ENCODE data around the gene SHLD1.
"Not testable (repeated sequence)": the region's sequence is repeated elsewhere in the genome, so short reads cannot be mapped to it uniquely, and the experiment has no call there.

Gene SHLD1

DNA sequence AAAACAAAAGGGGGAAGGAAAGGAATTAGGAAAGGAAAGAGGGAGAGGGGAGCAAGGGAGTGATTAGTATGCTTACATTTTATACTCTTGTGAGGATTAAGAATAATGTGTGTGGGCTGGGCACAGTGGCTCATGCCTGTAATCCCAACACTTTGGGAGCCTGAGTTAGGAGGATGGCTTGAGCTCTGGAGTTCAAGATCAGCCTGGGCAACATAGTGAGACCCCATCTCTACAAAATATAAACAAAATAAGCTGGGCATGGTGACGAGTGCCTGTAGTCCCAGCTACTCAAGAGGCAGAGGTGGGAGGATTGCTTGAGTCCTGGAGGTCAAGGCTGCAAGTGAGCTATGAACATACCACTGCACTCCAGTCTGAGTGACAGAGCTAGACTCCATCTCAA, 47.0 kb downstream of the SHLD1 start:
- Histone ChIP-seq H3K36me3 (replicated peaks; ENCODE audit: insufficient read depth, low read length) (no peaks in the 10 kb centered on the region), H3K9me3 (replicated peaks; ENCODE audit: insufficient read depth, low read length) (no peaks in the 10 kb centered on the region), H3K4me2 (ENCODE audit: low read depth, low read length) (no peak overlapping the region), H3K4me1 (ENCODE audit: low read length) (peaks cover 8% of the 10 kb centered on the region; the same call in 1 of the 2 replicates), H4K20me1 (ENCODE audit: insufficient read depth, low read length) (no peaks in the 10 kb centered on the region), H3K9ac (ENCODE audit: low read length) (no peak overlapping the region), H3F3A (ENCODE audit: insufficient read depth, low read length) (0 out of 2 replicates have a peak, but pooled peaks cover 4% of the 10 kb centered on the region), H3K4me3 (ENCODE audit: low read length) (no peak overlapping the region), H3K27ac (ENCODE audit: low read length) (no peak overlapping the region), H3K9me2 (replicated peaks; ENCODE audit: insufficient read depth, low read length) (no peaks in the 10 kb centered on the region), H3K79me2 (ENCODE audit: low read length) (no peaks in the 10 kb centered on the region), H2AFZ (ENCODE audit: low read length) (no peak overlapping the region), H3K27me3 (replicated peaks; ENCODE audit: insufficient read depth, low read length) (no peaks in the 10 kb centered on the region)
- no peak for TF ChIP-seq EZH2phosphoT487 (IDR thresholded peaks at IDR 0.05; ENCODE audit: low read length)
- TF ChIP-seq, protein P1, sequence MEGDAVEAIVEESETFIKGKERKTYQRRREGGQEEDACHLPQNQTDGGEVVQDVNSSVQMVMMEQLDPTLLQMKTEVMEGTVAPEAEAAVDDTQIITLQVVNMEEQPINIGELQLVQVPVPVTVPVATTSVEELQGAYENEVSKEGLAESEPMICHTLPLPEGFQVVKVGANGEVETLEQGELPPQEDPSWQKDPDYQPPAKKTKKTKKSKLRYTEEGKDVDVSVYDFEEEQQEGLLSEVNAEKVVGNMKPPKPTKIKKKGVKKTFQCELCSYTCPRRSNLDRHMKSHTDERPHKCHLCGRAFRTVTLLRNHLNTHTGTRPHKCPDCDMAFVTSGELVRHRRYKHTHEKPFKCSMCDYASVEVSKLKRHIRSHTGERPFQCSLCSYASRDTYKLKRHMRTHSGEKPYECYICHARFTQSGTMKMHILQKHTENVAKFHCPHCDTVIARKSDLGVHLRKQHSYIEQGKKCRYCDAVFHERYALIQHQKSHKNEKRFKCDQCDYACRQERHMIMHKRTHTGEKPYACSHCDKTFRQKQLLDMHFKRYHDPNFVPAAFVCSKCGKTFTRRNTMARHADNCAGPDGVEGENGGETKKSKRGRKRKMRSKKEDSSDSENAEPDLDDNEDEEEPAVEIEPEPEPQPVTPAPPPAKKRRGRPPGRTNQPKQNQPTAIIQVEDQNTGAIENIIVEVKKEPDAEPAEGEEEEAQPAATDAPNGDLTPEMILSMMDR (IDR thresholded peaks at IDR 0.05; ENCODE audit: low read length), result no peak
- no peak for DNase-seq

DNA sequence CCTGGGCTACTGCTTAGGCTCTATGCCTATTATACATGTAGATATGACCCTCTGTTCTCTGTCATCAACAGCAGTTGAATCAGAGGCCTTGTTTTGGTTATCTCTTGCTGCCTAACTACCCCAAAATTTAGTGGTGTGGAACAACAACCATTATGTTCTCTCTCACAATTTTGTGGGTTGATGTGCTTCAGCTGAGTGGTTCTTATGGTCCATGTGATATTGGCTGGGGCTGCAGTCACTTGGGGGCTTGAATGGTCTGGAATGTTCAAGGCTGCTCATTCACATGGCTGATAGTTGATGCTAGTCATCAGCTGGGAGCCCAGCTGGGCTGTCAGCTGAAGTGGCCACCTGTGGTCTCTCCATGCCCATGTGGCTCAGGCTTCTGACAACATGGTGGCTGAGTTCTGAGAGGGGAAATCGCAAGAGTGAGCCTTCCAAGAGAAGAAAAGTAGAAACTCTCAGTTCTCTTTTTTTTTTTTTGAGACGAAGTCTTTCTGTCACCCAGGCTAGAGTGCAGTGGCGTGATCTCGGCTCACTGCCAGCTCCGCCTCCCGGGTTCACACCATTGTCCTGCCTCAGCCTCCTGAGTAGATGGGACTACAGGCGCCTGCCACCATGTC, 47.8 kb downstream of the SHLD1 start:
- Histone ChIP-seq H3F3A (ENCODE audit: insufficient read depth, low read length) (0 out of 2 replicates have a peak, but pooled peaks cover 4% of the 10 kb centered on the region), H3K36me3 (replicated peaks; ENCODE audit: insufficient read depth, low read length) (no peaks in the 10 kb centered on the region), H3K79me2 (ENCODE audit: low read length) (no peaks in the 10 kb centered on the region), H3K9me3 (replicated peaks; ENCODE audit: insufficient read depth, low read length) (no peaks in the 10 kb centered on the region), H4K20me1 (ENCODE audit: insufficient read depth, low read length) (no peaks in the 10 kb centered on the region), H3K27ac (ENCODE audit: low read length) (peak overlapping the region; percentile 43; the same call in 1 of the 2 replicates), H3K9ac (ENCODE audit: low read length) (no peak overlapping the region), H3K4me2 (ENCODE audit: low read depth, low read length) (no peak overlapping the region), H3K27me3 (replicated peaks; ENCODE audit: insufficient read depth, low read length) (no peaks in the 10 kb centered on the region), H3K9me2 (replicated peaks; ENCODE audit: insufficient read depth, low read length) (no peaks in the 10 kb centered on the region), H3K4me1 (ENCODE audit: low read length) (peaks cover 8% of the 10 kb centered on the region; the same call in 1 of the 2 replicates), H3K4me3 (ENCODE audit: low read length) (no peak overlapping the region), H2AFZ (ENCODE audit: low read length) (no peak overlapping the region)
- TF ChIP-seq EZH2 (optimal IDR thresholded peaks at IDR 0.05; ENCODE audit: low read depth, low read length), result no peak
- TF ChIP-seq, protein P1 (IDR thresholded peaks at IDR 0.05; ENCODE audit: low read length), result no peak
- no peak for TF ChIP-seq EZH2phosphoT487 (IDR thresholded peaks at IDR 0.05; ENCODE audit: low read length)
- peak; percentile 34 for DNase-seq

DNA sequence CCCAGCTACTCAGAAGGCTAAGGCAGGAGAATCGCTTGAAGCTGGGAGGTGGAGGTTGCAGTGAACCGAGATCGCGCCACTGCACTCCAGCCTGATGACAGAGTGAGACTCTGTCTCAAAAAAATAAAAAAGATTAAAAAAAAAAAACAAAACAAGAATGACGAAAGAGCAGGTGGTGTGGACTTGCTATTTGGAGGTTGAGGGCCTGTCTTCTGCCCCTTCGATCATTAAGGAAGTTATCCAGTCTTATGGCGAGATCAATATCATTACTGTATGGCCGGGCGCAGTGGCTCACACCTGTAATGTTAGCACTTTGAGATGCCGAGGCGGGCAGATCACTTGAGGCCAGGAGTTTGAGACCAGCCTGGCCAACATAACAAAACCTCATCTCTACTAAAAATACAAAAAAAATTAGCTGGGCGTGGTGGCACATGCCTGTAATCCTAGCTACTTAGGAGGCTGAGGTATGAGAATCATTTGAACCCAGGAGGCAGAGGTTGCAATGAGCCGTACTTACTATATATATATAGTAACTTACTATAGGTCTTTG, 53.6 kb downstream of the SHLD1 start:
- H3K4me3 ChIP-seq (ENCODE audit: low read length); H4K20me1 ChIP-seq (ENCODE audit: insufficient read depth, low read length); H2AFZ ChIP-seq (ENCODE audit: low read length); H3K9ac ChIP-seq (ENCODE audit: low read length); DNase-seq; H3K36me3 ChIP-seq (replicated peaks; ENCODE audit: insufficient read depth, low read length); H3K9me2 ChIP-seq (replicated peaks; ENCODE audit: insufficient read depth, low read length); H3K4me2 ChIP-seq (ENCODE audit: low read depth, low read length); H3K27ac ChIP-seq (ENCODE audit: low read length); H3K9me3 ChIP-seq (replicated peaks; ENCODE audit: insufficient read depth, low read length); H3K79me2 ChIP-seq (ENCODE audit: low read length); H3F3A ChIP-seq (ENCODE audit: insufficient read depth, low read length); H3K4me1 ChIP-seq (ENCODE audit: low read length); H3K27me3 ChIP-seq (replicated peaks; ENCODE audit: insufficient read depth, low read length): not testable (repeated sequence)

Data from MM.1S (cell line).